Peyer's patch (tissue), 4 donors: ENCODE measurements around the gene USP6NL.

Source experiments
- CTCF ChIP-seq, 6 experiments: fragments of 450-650 bp in 4 of 6; fragments of 200-600 bp in 2 of 6; sonication (generic) in 1 of 6; IDR thresholded peaks; one replicate each; pipeline ENCODE4 v1.5.1; 2017 to 2019; ENCODE audit warnings: antibody characterized with exemption in 6 of 6, mild to moderate bottlenecking in 3 of 6, moderate library complexity in 1 of 6
- POLR2A ChIP-seq, 2 donors: fragments of 450-650 bp; IDR thresholded peaks; one replicate each; pipeline ENCODE4 v1.5.1; 2017; ENCODE audit warnings: antibody characterized with exemption in 2 of 2, mild to moderate bottlenecking in 2 of 2, moderate library complexity in 2 of 2

GRCh38 chr10:11609492-11610093, 1.9 kb downstream of the USP6NL start:
- TF ChIP-seq POLR2A (IDR thresholded peaks at IDR 0.05) (no peak), CTCF (IDR thresholded peaks at IDR 0.05) (no peak)
